DND-41 (cell line): Measurements from ENCODE around the gene ARL6IP4.

ENCODE experiments used
- ATAC-seq: fragments of 200-7000 bp; cut with Tn5 transposase; 3 replicates; pipeline ENCODE4 v1.9.1; 2021; ENCODE audit warnings: low read depth; ENCODE audit not compliant: insufficient read depth
- DNase-seq: peaks from one replicate; pipeline ENCODE4 v3.0.0-alpha.2; 2020
- H2AFZ ChIP-seq: 2 replicates; pipeline ENCODE4 v1.6.0; 2012; ENCODE audit warnings: low read depth, low read length
- H3K27ac ChIP-seq: 2 replicates; pipeline ENCODE4 v1.5.1; 2012; ENCODE audit warnings: low read length, inconsistent platforms
- H3K27me3 ChIP-seq: fragments of 200-600 bp; sonication (generic); 2 replicates; pipeline ENCODE4 v1.6.0; 2012; ENCODE audit warnings: low read length, mild to moderate bottlenecking, inconsistent platforms; ENCODE audit not compliant: insufficient read depth, poor library complexity
- H3K36me3 ChIP-seq: 2 replicates; pipeline ENCODE4 v1.5.1; 2012; ENCODE audit warnings: low read length, inconsistent platforms; ENCODE audit not compliant: insufficient read depth
- H3K4me1 ChIP-seq: 2 replicates; pipeline ENCODE4 v1.5.1; 2012; ENCODE audit warnings: mild to moderate bottlenecking, low read length; ENCODE audit not compliant: insufficient read depth
- H3K4me2 ChIP-seq: 2 replicates; pipeline ENCODE4 v1.6.0; 2012; ENCODE audit warnings: mild to moderate bottlenecking, moderate library complexity, low read length, inconsistent platforms; ENCODE audit not compliant: insufficient read depth
- H3K4me3 ChIP-seq, 2 experiments: fragments of 200-600 bp in 1 of 2; shearing (Covaris generic) in 1 of 2; 2 replicates each; pipeline ENCODE4 v1.5.1; 2012 to 2016; ENCODE audit warnings: inconsistent platforms in 2 of 2, low read length in 2 of 2, mild to moderate bottlenecking in 2 of 2, low read depth in 1 of 2, moderate library complexity in 1 of 2
- H3K79me2 ChIP-seq: 2 replicates; pipeline ENCODE4 v1.6.0; 2012; ENCODE audit warnings: low read length, inconsistent platforms; ENCODE audit not compliant: insufficient read depth
- H3K9ac ChIP-seq: 2 replicates; pipeline ENCODE4 v1.6.0; 2012; ENCODE audit warnings: low read depth, mild to moderate bottlenecking, inconsistent platforms, low read length, moderate library complexity
- H3K9me3 ChIP-seq: 2 replicates; pipeline ENCODE4 v1.5.1; 2012; ENCODE audit warnings: low read length, moderate library complexity, mild to moderate bottlenecking, inconsistent platforms; ENCODE audit not compliant: insufficient read depth, severe bottlenecking
- H4K20me1 ChIP-seq: 2 replicates; pipeline ENCODE4 v1.6.0; 2012; ENCODE audit warnings: low read length; ENCODE audit not compliant: insufficient read depth
- EZH2 ChIP-seq: IDR thresholded peaks from 3 replicates; pipeline ENCODE4 v1.6.1; 2012; ENCODE audit warnings: borderline replicate concordance, low read depth, mild to moderate bottlenecking, moderate library complexity, low read length, inconsistent platforms; ENCODE audit not compliant: severe bottlenecking
- TF ChIP-seq, protein P1 (sequence below): IDR thresholded peaks from 2 replicates; pipeline ENCODE4 v1.5.1; 2012; ENCODE audit warnings: borderline replicate concordance, low read length, moderate library complexity, mild to moderate bottlenecking; ENCODE audit not compliant: poor library complexity, severe bottlenecking; ENCODE audit errors: extremely low read depth

The ARL6IP4 gene

DNA sequence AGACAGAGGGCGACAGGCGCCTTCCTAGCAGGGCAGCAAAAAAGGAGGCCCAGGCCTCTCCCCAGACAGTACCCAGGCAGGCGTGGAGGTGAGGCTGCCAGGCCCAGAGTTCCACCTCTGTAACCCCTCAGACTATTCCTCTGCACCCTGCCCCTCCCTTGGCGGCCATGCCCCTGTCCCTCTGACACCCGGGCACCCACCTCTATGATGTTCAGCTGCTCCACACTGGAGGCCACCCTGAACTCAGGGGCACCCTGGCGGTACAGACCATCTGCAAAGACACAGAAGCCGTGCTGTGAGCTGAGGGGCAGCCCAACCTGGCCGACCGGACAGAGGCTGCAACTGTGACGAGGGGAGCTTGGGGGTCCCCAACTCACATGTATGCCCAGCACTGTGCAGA lies 20.1 kb downstream of the ARL6IP4 start:
- Histone ChIP-seq H3K36me3 (no peaks in the 10 kb centered on the region), H3K4me3 (no peak overlapping the region), H4K20me1 (no peaks in the 10 kb centered on the region; the same call in 1 of the 2 replicates), H2AFZ (no peak overlapping the region), H3K9me3 (no peaks in the 10 kb centered on the region), H3K27me3 (no peaks in the 10 kb centered on the region), H3K27ac (no peak overlapping the region), H3K9ac (no peak overlapping the region), H3K4me2 (no peak overlapping the region), H3K79me2 (no peaks in the 10 kb centered on the region), H3K4me1 (no peaks in the 10 kb centered on the region)
- DNase-seq (no peak), ATAC-seq (no peak)
- no peak for TF ChIP-seq EZH2
- TF ChIP-seq, protein P1, sequence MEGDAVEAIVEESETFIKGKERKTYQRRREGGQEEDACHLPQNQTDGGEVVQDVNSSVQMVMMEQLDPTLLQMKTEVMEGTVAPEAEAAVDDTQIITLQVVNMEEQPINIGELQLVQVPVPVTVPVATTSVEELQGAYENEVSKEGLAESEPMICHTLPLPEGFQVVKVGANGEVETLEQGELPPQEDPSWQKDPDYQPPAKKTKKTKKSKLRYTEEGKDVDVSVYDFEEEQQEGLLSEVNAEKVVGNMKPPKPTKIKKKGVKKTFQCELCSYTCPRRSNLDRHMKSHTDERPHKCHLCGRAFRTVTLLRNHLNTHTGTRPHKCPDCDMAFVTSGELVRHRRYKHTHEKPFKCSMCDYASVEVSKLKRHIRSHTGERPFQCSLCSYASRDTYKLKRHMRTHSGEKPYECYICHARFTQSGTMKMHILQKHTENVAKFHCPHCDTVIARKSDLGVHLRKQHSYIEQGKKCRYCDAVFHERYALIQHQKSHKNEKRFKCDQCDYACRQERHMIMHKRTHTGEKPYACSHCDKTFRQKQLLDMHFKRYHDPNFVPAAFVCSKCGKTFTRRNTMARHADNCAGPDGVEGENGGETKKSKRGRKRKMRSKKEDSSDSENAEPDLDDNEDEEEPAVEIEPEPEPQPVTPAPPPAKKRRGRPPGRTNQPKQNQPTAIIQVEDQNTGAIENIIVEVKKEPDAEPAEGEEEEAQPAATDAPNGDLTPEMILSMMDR: no peak

DNA sequence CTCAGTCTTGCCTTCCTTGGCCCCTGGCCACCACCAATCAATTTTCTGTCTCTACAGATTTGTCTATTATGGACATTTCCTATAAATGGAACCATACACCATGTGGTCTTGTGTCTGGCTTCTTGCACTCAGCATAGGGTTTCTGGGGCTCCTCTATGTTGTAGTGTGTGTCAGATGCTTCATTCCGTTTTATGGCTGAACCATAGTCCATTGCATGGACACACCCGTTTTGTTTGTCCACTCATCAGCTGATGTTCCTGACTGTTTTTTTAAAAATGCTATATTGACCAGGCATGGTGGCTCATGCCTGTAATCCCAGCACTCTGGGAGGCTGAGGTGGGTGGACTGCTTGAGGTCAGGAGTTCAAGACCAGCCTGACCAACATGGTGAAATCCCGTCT lies 21.0 kb downstream of the ARL6IP4 start:
- no peaks in the 10 kb centered on the region for H3K36me3 ChIP-seq
- H3K4me3 ChIP-seq: no peak overlapping the region
- no peak overlapping the region for H3K9ac ChIP-seq
- no peaks in the 10 kb centered on the region for H3K9me3 ChIP-seq
- no peak for DNase-seq
- H3K4me1 ChIP-seq: no peaks in the 10 kb centered on the region
- no peak overlapping the region for H3K4me2 ChIP-seq
- no peak for ATAC-seq
- no peaks in the 10 kb centered on the region; the same call in 1 of the 2 replicates for H4K20me1 ChIP-seq
- H3K79me2 ChIP-seq: no peaks in the 10 kb centered on the region
- no peaks in the 10 kb centered on the region for H3K27me3 ChIP-seq
- H3K27ac ChIP-seq: no peak overlapping the region
- no peak overlapping the region for H2AFZ ChIP-seq
- TF ChIP-seq, protein P1: no peak
- no peak for TF ChIP-seq EZH2

DNA sequence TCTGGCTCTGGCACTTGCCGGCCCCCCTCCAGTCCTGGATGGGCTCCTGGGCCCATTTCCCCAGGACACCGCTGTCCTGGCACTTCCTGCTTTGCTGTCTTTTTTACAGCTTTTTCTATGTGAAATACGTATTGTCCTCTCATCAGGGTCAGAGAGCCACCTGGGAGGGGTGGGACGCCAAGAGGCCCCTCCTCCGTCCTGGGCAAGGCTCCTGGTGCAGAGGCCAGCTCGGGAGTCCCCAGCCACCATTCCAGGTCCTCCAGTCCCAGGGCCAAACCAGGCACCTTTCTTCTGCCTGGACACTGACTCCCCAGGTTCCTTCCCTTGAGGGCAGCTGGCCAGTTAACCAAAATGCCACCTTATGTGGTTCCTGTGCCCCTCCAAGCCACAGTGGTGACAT lies 22.8 kb downstream of the ARL6IP4 start:
- no peak for ATAC-seq
- TF ChIP-seq, protein P1: no peak
- TF ChIP-seq EZH2: no peak
- H3K27ac ChIP-seq: no peak overlapping the region
- H2AFZ ChIP-seq: no peak overlapping the region
- H3K79me2 ChIP-seq: no peaks in the 10 kb centered on the region
- no peaks in the 10 kb centered on the region for H3K36me3 ChIP-seq
- H3K27me3 ChIP-seq: no peaks in the 10 kb centered on the region
- DNase-seq: no peak
- no peaks in the 10 kb centered on the region; the same call in 1 of the 2 replicates for H4K20me1 ChIP-seq
- no peaks in the 10 kb centered on the region for H3K4me1 ChIP-seq
- no peak overlapping the region for H3K4me2 ChIP-seq
- H3K4me3 ChIP-seq: no peak overlapping the region
- H3K9ac ChIP-seq: no peak overlapping the region
- no peaks in the 10 kb centered on the region for H3K9me3 ChIP-seq

DNA sequence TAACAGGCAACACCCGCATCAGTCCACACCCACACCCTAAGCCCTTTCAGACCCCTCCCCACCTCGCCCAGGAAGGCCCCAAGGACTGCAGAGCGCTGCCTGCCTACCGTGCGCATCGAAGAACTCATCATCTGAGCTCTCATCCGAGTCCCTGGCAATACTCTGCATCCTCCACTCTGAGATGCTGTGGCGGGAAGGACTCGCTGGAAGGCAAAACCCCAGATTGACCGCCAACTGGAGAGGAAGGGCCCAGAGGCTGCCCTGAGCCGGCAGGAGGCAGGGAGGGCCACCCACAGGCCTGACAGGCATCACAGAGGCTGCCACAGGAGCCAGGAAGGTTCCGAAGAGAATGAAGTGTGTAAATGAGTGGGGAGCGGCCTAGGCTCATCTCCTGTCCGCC lies 23.8 kb downstream of the ARL6IP4 start:
- Histone ChIP-seq H3K9ac (no peak overlapping the region), H3K4me3 (no peak overlapping the region), H3K36me3 (no peaks in the 10 kb centered on the region), H3K27me3 (no peaks in the 10 kb centered on the region), H3K4me1 (no peaks in the 10 kb centered on the region), H3K9me3 (no peaks in the 10 kb centered on the region), H3K27ac (no peak overlapping the region), H4K20me1 (no peaks in the 10 kb centered on the region; the same call in 1 of the 2 replicates), H3K79me2 (no peaks in the 10 kb centered on the region), H3K4me2 (no peak overlapping the region), H2AFZ (no peak overlapping the region)
- TF ChIP-seq EZH2: no peak
- TF ChIP-seq, protein P1: no peak
- ATAC-seq (no peak), DNase-seq (no peak)
